BLaER1 (cell line): ENCODE measurements around the gene MCCD1.

Experiments used
- H3K27ac ChIP-seq: shearing (Covaris generic); formaldehyde crosslinking; 2 replicates; pipeline ENCODE4 v1.8.1; 2022
- H3K27me3 ChIP-seq: shearing (Covaris generic); formaldehyde crosslinking; 2 replicates; pipeline ENCODE4 v1.8.1; 2022
- H3K36me3 ChIP-seq: shearing (Covaris generic); formaldehyde crosslinking; 2 replicates; pipeline ENCODE4 v1.8.1; 2022
- H3K4me1 ChIP-seq: shearing (Covaris generic); formaldehyde crosslinking; 2 replicates; pipeline ENCODE4 v1.8.1; 2022
- H3K4me2 ChIP-seq: shearing (Covaris generic); formaldehyde crosslinking; 2 replicates; pipeline ENCODE4 v1.8.1; 2022
- H3K4me3 ChIP-seq: shearing (Covaris generic); formaldehyde crosslinking; 2 replicates; pipeline ENCODE4 v1.8.1; 2022
- H3K9ac ChIP-seq: shearing (Covaris generic); formaldehyde crosslinking; 2 replicates; pipeline ENCODE4 v1.8.1; 2022
- H3K9me3 ChIP-seq: shearing (Covaris generic); formaldehyde crosslinking; 2 replicates; pipeline ENCODE4 v1.8.1; 2022
- H4K20me1 ChIP-seq: shearing (Covaris generic); formaldehyde crosslinking; 2 replicates; pipeline ENCODE4 v1.8.1; 2022
- Cebpa-rat ChIP-seq: shearing (Covaris generic); IDR thresholded peaks from 2 replicates; pipeline ENCODE4 v1.8.1; 2022

The MCCD1 gene

DNA sequence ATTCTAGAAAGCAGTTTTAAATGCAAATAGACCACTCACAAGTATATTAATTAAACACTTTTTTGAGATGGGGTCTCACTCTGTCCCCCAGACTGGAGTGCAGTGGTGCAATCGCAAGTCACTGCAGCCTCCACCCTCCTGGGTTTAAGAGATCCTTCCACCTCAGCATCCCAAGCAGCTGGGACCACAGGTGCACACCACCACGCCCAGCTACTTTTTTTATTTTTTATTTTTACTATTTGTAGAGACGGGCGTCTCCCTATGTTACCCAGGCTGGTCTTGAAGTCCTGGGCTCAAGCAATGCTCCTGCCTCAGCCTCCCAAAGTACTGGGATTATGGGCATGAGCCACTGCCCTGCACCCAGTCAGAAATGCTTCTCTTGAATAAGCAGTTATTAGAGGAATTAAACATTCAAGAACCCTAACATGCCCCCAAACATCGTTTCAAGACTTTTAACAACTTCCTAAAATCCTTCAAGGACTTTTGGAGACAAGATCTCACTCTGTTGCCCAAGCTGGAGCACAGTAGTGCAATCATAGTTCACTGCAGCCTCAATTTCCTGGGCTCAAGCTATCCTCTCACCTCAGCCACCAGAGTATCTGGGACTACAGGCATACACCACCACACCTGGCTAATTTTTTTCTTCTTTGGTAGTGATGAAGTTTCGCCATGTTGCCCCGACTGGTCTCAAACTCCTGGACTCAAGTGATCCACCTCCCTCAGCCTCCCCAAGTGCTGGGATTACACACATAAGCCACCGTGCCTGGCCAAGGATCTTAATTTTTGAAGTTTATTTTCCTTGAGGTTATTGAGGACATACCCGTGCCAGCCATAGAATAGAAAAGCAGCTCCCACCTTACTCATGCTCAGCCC is 3.2 kb downstream of the MCCD1 start:
- Histone ChIP-seq H3K36me3 (peaks cover 80% of the 10 kb centered on the region), H3K9me3 (no peaks in the 10 kb centered on the region), H3K4me2 (no peak overlapping the region), H3K27me3 (no peaks in the 10 kb centered on the region), H3K4me1 (no peaks in the 10 kb centered on the region), H3K27ac (no peak overlapping the region), H3K4me3 (no peak overlapping the region), H3K9ac (no peak overlapping the region), H4K20me1 (peaks cover 84% of the 10 kb centered on the region)
- no peak for TF ChIP-seq Cebpa-rat

DNA sequence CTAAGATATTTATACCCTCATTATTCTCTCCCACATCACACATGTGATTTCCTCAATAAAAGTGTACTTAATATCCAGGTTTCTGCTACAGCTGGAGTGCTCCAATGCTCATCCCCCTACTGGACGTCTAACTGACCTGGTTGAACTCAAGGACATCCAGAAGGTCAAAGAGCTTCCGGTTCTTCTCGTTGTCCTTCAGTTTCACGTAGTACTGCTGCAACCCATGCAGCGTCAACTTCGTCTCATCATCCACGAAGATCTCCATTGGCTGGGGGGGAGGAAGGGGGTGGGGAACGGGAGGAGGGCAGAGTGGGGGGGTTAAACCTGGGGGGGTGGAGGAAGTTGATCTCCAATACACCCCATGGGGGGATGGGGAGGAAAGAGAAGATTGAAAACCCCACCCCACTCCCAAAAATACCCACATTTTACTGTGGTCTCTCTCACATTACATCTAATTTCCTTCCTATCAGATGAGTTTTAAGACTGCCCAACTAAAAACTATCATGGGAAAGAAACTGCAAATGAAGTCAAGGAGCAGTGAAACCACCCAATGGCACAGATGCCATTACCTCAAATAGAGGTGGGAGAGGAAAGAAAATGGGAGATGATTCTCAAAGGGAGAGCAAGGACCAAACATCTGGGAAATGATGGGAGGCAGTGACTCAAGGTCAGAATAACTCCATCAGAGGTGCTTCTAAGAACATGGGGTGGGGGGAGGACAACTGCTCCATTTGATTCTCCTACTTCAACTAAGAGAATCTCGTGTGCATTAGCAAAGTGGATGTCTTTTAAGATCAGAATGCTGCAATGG is 4.1 kb downstream of the MCCD1 start:
- Histone ChIP-seq H4K20me1 (peaks cover 93% of the 10 kb centered on the region), H3K9me3 (no peaks in the 10 kb centered on the region), H3K27me3 (no peaks in the 10 kb centered on the region), H3K36me3 (peaks cover 88% of the 10 kb centered on the region), H3K9ac (no peak overlapping the region), H3K4me2 (no peak overlapping the region), H3K4me3 (no peak overlapping the region), H3K27ac (no peak overlapping the region), H3K4me1 (0 out of 2 replicates have a peak, but pooled peaks cover 4% of the 10 kb centered on the region)
- no peak for TF ChIP-seq Cebpa-rat

DNA sequence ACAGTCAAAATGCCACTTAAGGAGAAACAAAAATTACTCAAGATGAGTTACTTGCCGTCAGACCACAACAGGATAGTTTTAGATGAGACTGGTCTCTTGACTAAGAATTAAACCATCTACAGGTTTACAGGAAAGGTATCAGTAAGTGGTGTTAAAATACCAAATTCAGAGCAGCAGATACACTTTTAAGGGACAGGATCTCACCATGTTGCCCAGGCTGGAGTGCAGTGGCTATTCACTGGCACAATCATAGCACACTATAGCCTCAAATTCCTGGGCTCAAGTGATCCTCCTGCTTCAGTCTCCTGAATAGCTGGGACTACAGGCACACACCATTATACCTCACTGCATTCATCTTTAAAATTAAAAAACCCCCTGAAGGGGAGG is 4.7 kb downstream of the MCCD1 start:
- no peak overlapping the region for H3K9ac ChIP-seq
- H3K27me3 ChIP-seq: no peaks in the 10 kb centered on the region
- H3K4me3 ChIP-seq: no peak overlapping the region
- peaks cover 94% of the 10 kb centered on the region for H3K36me3 ChIP-seq
- peaks cover 10% of the 10 kb centered on the region for H3K4me1 ChIP-seq
- H4K20me1 ChIP-seq: peaks cover 96% of the 10 kb centered on the region
- no peak for TF ChIP-seq Cebpa-rat
- H3K4me2 ChIP-seq: no peak overlapping the region
- H3K27ac ChIP-seq: no peak overlapping the region
- H3K9me3 ChIP-seq: no peaks in the 10 kb centered on the region

DNA sequence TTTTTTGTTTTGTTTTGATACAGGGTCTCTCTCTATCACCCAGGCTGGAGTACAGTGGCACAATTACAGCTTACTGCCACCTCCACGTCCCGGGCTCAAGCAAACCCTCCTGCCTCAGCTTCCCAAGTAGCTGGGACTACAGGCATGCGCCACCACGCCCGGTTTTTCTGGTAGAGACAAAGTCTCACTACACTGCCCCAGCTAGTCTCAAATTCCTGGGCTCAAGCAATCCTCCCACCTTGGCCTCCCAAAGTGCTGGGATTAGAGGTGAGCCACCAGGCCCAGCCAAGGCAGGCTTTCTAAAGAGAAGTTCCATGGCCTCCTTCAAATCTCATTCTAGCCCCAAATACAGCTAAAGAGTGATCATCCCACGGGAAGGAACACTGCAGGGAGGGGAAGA is 5.2 kb downstream of the MCCD1 start:
- no peak overlapping the region for H3K4me2 ChIP-seq
- no peak overlapping the region for H3K4me3 ChIP-seq
- H3K9me3 ChIP-seq: no peaks in the 10 kb centered on the region
- H3K9ac ChIP-seq: no peak overlapping the region
- H3K36me3 ChIP-seq: peaks cover 97% of the 10 kb centered on the region
- H3K27me3 ChIP-seq: no peaks in the 10 kb centered on the region
- H3K4me1 ChIP-seq: peaks cover 15% of the 10 kb centered on the region
- no peak for TF ChIP-seq Cebpa-rat
- peaks cover 96% of the 10 kb centered on the region for H4K20me1 ChIP-seq
- H3K27ac ChIP-seq: no peak overlapping the region

DNA sequence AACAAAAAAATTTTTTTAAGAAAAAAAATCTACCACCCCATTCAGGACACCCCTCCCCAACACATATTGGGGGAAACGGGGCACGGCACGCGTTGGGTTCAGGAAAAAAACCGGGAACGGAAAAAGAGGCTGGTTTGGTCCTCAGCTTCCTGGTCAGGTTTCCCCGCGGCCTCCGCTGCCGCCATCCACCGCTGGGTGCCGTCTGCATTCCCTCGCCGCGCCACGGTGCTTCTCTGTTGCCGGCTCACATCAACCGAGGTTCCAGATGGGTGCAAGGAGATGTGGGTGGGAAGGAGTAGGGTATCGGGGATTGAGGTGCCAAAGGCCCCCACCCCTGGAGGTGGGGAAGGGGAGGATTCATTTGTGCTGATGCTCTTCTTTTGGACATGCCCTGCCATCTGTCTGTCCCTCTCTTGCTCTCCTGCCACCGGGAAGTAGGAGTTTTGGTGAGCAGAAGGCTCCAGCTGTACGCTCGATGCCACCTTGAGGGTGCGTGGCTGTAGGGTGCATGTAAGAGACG is 5.8 kb downstream of the MCCD1 start:
- Histone ChIP-seq H3K27ac (no peak overlapping the region), H3K4me2 (no peak overlapping the region), H3K27me3 (no peaks in the 10 kb centered on the region), H3K4me1 (peaks cover 21% of the 10 kb centered on the region), H3K4me3 (no peak overlapping the region), H4K20me1 (peaks cover 98% of the 10 kb centered on the region), H3K9me3 (no peaks in the 10 kb centered on the region), H3K9ac (no peak overlapping the region), H3K36me3 (peaks cover 99% of the 10 kb centered on the region)
- no peak for TF ChIP-seq Cebpa-rat

DNA sequence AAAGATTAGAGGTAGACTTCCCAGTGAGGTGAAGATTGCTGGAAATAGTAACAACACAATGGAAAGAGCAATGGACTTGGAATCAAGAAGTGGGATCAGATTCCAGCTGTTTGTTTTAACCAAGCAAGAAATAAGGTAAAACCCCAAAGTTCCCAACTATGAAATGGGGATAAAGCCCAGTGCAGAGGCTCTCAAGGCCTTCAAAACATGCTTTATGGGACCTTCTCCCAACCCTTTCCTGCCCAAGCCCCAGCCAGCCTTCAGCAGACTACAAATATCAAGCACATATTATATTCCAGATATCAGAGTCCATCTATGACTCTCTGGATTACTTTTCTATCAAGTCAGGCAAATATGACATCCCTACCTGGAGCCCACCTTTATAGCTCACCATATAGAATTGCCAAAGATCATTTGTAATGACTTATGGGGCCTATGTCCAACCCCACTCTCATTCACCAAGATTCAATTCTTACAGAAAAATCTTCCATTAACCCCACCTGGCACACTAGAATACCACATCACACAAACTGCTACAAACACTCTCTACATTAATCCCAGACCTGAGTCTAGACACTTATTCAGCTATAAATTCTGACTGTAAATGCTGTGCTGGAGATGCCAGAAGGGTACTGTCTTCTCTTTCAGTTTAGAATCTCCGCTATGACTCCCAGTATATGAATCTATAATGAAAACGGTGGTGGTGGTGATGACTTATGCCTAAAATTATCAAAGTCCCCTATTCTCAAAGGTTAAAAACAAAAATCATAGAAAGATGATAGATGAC is 7.0 kb downstream of the MCCD1 start:
- H3K4me3 ChIP-seq: no peak overlapping the region
- no peak overlapping the region for H3K9ac ChIP-seq

DNA sequence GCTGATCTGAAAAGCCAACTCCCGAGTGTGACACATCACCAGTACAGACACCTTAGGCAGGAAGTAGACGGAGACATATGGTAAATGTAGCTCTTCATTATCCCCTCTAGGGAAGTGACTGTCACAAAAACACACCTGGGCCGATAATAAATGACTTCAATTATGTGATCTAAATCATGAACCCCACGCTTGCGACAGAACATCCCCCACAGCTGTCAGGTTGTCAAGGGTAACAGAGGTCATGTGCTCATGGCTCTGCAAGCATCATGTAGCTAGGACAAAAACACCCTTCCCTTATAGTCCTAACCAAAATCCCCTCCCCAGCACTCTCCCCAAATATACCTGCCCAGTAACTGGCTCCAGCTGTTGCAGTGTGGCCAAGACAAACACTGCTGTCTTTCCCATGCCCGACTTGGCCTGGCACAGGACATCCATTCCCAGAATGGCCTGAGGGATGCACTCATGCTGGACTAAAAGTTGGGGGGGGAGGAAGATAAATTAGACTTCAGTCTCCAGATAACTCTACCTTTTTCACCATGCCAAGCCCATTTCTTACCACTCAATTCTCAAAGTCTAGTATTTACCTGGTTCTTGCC is 10.1 kb downstream of the MCCD1 start:
- H3K9me3 ChIP-seq: no peaks in the 10 kb centered on the region
- H3K4me3 ChIP-seq: peak overlapping the region; percentile 87
- TF ChIP-seq Cebpa-rat: no peak
- peaks cover 44% of the 10 kb centered on the region for H3K4me1 ChIP-seq
- peaks cover 69% of the 10 kb centered on the region for H3K36me3 ChIP-seq
- peaks cover 73% of the 10 kb centered on the region for H4K20me1 ChIP-seq
- H3K27ac ChIP-seq: no peak overlapping the region
- H3K4me2 ChIP-seq: peak overlapping the region; percentile 98
- peak overlapping the region; percentile 97; the same call in 1 of the 2 replicates for H3K9ac ChIP-seq
- no peaks in the 10 kb centered on the region for H3K27me3 ChIP-seq

More for the DNA sequence above, 7.0 kb downstream of the MCCD1 start:
- no peak for TF ChIP-seq Cebpa-rat
- no peak overlapping the region for H3K27ac ChIP-seq
- H3K4me1 ChIP-seq: peaks cover 32% of the 10 kb centered on the region
- H3K9me3 ChIP-seq: no peaks in the 10 kb centered on the region
- no peak overlapping the region for H3K4me2 ChIP-seq
- peaks cover 99% of the 10 kb centered on the region for H3K36me3 ChIP-seq
- peaks cover 99% of the 10 kb centered on the region for H4K20me1 ChIP-seq
- no peaks in the 10 kb centered on the region for H3K27me3 ChIP-seq

DNA sequence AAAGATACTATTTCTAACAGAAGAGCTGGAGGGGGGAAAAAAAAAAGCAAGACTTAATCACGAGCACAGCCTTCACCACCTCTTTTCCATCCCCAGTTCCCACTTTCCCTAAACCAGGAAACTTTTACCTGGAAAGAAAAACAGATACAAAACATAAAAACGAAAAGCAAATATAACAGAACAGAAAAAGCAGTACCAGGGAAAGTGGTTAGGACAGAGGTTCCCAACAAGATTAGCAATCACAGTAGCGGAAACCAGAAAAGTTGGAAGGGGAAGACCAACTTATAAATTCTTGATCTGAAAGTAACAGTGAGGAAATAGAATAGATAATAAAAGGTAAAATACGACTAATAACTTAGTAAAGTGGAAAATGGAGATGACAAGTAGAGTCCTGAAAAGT is 11.9 kb downstream of the MCCD1 start:
- peaks cover 56% of the 10 kb centered on the region for H4K20me1 ChIP-seq
- peak overlapping the region; percentile 87 for H3K4me3 ChIP-seq
- H3K9ac ChIP-seq: peak overlapping the region; percentile 97
- H3K36me3 ChIP-seq: peaks cover 51% of the 10 kb centered on the region
- H3K27ac ChIP-seq: peak overlapping the region; percentile 97
- peaks cover 59% of the 10 kb centered on the region for H3K4me1 ChIP-seq
- no peak for TF ChIP-seq Cebpa-rat
- H3K27me3 ChIP-seq: no peaks in the 10 kb centered on the region
- no peaks in the 10 kb centered on the region for H3K9me3 ChIP-seq
- H3K4me2 ChIP-seq: peak overlapping the region; percentile 98
